C4-2B (cell line): ENCODE results near the gene ADAM10.

ENCODE experiments used
- H3K27ac ChIP-seq: fragments of 450-650 bp; 2 replicates; pipeline ENCODE4 v1.5.1; 2017
- ZFX ChIP-seq: fragments of 450-650 bp; IDR thresholded peaks from 2 replicates; pipeline ENCODE4 v1.6.1; 2017
- TF ChIP-seq, protein P1 (sequence below): fragments of 450-650 bp; conservative IDR thresholded peaks from 2 replicates; pipeline ENCODE4 v1.5.1; 2017; ENCODE audit warnings: mild to moderate bottlenecking

The ADAM10 gene

DNA sequence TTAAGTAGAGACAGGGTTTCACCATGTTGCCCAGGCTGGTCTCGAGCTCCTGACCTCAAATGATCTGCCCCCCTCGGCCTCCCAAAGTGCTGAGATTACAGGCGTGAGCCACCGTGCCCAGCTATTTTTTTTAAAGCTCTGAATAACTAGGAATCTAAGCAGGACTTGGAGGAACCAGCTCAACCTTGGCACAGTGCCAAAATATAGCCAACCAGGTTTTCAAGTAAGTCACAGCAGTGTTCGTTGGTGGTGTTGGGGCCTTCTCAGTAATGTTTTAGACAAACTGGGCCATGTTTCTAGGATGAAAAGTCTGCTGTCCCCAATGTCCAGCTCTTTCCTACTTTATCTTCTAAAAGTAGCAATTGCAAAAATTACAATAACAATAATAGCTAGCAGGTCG lies 6.4 kb upstream of the ADAM10 start:
- no peak overlapping the region for H3K27ac ChIP-seq
- TF ChIP-seq, protein P1, sequence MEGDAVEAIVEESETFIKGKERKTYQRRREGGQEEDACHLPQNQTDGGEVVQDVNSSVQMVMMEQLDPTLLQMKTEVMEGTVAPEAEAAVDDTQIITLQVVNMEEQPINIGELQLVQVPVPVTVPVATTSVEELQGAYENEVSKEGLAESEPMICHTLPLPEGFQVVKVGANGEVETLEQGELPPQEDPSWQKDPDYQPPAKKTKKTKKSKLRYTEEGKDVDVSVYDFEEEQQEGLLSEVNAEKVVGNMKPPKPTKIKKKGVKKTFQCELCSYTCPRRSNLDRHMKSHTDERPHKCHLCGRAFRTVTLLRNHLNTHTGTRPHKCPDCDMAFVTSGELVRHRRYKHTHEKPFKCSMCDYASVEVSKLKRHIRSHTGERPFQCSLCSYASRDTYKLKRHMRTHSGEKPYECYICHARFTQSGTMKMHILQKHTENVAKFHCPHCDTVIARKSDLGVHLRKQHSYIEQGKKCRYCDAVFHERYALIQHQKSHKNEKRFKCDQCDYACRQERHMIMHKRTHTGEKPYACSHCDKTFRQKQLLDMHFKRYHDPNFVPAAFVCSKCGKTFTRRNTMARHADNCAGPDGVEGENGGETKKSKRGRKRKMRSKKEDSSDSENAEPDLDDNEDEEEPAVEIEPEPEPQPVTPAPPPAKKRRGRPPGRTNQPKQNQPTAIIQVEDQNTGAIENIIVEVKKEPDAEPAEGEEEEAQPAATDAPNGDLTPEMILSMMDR = no peak
- TF ChIP-seq ZFX = no peak

DNA sequence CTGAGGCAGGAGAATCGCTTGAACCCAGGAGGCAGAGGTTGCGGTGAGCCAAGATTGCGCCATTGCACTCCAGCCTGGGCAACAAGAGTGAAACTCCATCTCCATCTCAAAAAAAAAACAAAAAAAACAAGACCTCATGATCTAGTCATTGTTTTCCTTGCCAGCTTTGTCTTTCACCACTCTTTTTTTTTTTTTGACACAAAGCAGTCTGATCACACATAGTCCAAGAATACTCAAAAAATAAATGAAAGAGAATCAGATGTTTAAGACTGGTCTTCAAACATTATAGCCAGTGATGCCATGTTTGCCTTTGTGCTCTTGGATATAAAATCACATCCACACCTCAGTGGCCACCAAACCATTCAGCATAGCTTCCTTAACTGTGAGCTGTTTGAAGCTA lies 5.8 kb upstream of the ADAM10 start:
- no peak overlapping the region for H3K27ac ChIP-seq
- no peak for TF ChIP-seq ZFX
- TF ChIP-seq, protein P1 = no peak

DNA sequence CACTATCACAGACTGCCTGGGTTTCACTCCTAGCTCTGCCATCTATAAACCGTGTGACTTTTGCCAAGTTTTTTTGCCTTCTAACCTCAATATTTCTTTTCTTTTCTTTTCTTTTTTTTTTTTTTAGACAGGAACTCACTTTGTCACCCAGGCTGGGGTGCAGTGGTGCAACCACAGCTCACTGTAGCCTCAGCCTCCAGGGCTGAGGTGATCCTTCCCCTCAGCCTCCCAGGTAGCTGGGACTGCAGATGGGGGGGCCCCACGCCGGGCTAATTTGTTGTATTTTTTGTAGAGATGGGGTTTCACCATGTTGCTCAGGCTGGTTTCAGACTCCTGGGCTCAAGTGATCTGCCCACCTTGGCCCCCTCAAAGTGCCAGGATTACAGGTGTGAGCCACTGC lies 3.2 kb upstream of the ADAM10 start:
- no peak for TF ChIP-seq ZFX
- TF ChIP-seq, protein P1 = no peak

DNA sequence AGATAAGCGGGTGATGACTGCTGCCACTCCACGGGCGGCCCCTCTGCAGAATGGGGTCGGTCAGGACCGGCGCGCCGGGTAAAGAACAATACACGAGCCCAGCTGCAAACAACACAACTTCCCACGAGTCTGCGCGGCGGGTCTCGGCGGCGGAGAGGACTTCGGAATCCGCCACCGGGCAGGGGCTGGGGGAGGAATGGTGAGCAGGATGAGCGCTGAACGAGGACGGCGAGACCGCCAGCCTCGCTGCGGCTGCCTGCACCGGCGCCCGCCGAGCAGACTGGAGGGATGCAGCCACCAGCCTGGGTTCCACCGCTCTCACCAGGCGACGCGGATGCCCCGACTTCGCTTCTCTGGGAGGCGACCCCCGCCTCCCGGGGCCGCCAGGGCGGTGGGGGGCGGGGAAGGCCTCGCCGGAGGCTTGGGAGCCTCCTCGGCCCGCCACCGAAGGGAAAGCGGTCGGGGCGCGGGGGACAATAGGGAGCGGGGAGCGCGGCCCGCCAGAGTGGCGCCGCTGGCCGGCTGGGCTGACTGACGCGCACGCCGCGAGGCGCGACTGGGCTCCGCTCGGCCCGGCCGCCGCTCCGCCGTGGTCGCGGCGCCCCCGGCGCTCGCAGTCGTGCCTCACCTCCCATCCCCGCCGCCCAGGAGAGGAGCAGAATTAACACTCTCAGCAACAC lies 515 bp downstream of the ADAM10 start:
- TF ChIP-seq, protein P1 = no peak
- TF ChIP-seq ZFX = peak; percentile 79
- H3K27ac ChIP-seq = peak overlapping the region; percentile 90

More for the DNA sequence above, 3.2 kb upstream of the ADAM10 start:
- H3K27ac ChIP-seq = no peak overlapping the region

DNA sequence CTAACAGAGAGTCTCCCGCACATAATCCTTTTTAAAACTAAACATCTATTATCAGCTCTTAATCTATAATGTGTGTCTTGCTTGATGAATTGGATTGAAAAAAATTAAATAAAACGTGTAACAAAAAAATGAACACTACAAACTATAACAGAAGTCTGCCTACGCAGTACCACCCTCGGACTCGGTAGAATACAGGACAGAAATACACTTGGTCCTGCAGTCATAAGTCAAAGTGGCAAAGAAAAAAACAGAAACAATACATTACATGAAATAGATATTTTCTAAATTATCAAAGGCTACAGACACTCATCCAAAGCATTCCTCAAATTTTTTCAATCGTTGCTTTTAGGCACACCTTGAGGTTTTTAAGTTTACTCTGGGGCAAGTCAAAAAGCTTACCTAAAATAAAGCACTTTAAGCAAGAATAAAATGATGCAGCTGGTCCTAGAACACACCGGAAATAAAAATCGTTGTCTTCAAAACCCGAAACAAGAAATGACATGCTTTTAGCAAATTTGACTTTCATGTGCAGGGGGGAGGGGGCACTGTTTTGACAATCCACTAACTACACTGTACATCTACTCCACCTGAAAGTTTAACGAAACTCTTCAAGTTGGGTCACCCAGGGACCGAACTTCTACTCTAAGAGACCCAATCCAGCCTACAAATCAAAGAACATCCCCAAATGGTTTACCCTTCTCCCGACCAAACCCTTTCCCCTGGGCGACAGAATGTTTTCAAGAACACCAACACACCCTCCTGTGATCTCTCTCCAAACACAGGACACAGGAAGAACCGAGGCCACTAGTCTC lies 1.3 kb downstream of the ADAM10 start:
- TF ChIP-seq ZFX = no peak
- TF ChIP-seq, protein P1 = no peak
- H3K27ac ChIP-seq = peak overlapping the region; percentile 90

DNA sequence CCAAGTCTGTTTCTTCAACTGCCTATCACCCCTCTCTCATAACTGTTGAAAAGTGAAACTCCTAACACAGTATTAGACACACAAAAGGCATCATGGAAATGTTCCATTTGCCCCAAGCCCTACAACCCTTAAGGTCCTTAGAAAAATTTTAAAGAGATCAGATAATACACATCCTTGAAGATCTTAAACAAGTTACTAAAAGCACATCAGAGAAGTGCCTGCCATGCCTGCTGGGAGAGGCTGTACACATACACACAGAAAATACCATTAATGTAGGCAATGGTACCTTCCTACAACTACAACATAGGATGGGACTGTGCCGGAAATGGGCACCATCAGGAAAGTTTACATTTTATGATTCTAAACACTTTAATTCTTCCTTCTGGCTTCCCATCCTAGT lies 3.3 kb downstream of the ADAM10 start:
- TF ChIP-seq ZFX = no peak
- TF ChIP-seq, protein P1 = no peak
- H3K27ac ChIP-seq = no peak overlapping the region

DNA sequence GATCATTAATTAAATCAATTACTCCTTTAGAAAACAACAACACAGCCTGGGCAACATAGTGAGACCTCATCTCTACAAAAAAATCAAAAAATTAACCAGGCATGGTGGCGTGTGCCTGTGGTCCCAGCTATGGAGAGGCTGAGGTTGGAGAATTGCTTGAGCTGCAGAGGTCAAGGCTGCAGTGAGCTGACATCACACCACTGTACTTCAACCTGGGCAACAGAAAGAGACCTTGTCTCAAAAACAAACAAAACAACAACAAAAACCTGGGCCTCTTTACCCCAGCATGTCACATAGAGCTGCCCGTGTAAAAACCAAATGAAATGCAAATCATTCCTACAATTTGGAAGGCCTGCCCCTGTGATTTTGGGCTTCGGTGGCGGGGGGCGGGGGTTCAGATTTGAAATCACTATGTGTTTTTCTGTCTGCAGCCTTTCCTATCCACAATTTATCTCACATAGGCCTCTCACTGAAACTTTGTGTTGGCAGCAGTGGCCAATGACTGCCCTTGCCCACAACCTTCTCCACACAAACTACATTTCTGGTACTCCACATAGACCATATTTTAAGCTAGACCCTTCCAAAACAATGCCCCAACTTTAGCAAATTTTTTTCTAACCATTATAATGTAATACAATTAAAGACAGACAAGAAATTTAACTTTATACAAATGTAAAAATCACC lies 6.5 kb downstream of the ADAM10 start:
- H3K27ac ChIP-seq = no peak overlapping the region
- TF ChIP-seq, protein P1 = no peak
- TF ChIP-seq ZFX = no peak
